ENCODE measurements around the gene LHFPL2.

The LHFPL2 gene

GRCh38 chr5:78597068-78597973 is 51.3 kb downstream of the LHFPL2 start:
- Histone ChIP-seq H4K5ac (ENCODE audit: low read length) (no peak overlapping the region), H2BK15ac (replicated peaks; ENCODE audit: low read depth) (no peak overlapping the region), H3K36me3 (ENCODE audit: control insufficient read depth, insufficient read depth, low read length) (no peaks in the 10 kb centered on the region), H2BK120ac (ENCODE audit: low read depth, low read length) (no peak overlapping the region), H3K27me3 (ENCODE audit: insufficient read depth, low read length, poor library complexity) (no peaks in the 10 kb centered on the region), H3K9ac (ENCODE audit: low read length) (no peak overlapping the region), H3K79me2 (ENCODE audit: control insufficient read depth, insufficient read depth, low read length) (peaks cover 2% of the 10 kb centered on the region), H3K79me1 (ENCODE audit: low read length) (peaks cover 6% of the 10 kb centered on the region), H2BK5ac (ENCODE audit: low read length) (no peak overlapping the region), H2AK5ac (ENCODE audit: low read length) (no peak overlapping the region), H3K4ac (ENCODE audit: low read depth, low read length) (no peak overlapping the region), H3K23ac (ENCODE audit: low read length) (no peak overlapping the region), H4K8ac (ENCODE audit: low read depth, low read length) (no peak overlapping the region), H3K56ac (ENCODE audit: low read length) (no peak overlapping the region), H3K4me3 (ENCODE audit: low read length) (no peak overlapping the region), H3K27ac (ENCODE audit: low read depth, low read length) (no peak overlapping the region), H3K4me2 (ENCODE audit: low read length) (no peak overlapping the region), H3K4me1 (ENCODE audit: control insufficient read depth, low read depth, low read length) (no peaks in the 10 kb centered on the region), H3K18ac (ENCODE audit: low read length) (no peak overlapping the region)
- no peak for DNase-seq
- WGBS (ENCODE audit: extremely low coverage, insufficient coverage, low lambda C conversion rate), result no CpG with 5 or more reads among the region's 5 CpGs

GRCh38 chr5:78595458-78595921 is 53.1 kb downstream of the LHFPL2 start:
- WGBS (ENCODE audit: extremely low coverage, insufficient coverage, low lambda C conversion rate), result no CpG with 5 or more reads among the region's 4 CpGs
- no peak for DNase-seq
- Histone ChIP-seq H3K56ac (ENCODE audit: low read length) (no peak overlapping the region), H3K79me1 (ENCODE audit: low read length) (peaks cover 8% of the 10 kb centered on the region), H3K4me3 (ENCODE audit: low read length) (no peak overlapping the region), H3K9ac (ENCODE audit: low read length) (no peak overlapping the region), H3K18ac (ENCODE audit: low read length) (peak overlapping the region; percentile 70), H3K27me3 (ENCODE audit: insufficient read depth, low read length, poor library complexity) (no peaks in the 10 kb centered on the region), H3K4me1 (ENCODE audit: control insufficient read depth, low read depth, low read length) (no peaks in the 10 kb centered on the region), H3K79me2 (ENCODE audit: control insufficient read depth, insufficient read depth, low read length) (peaks cover 2% of the 10 kb centered on the region), H3K4me2 (ENCODE audit: low read length) (no peak overlapping the region), H4K8ac (ENCODE audit: low read depth, low read length) (no peak overlapping the region), H3K36me3 (ENCODE audit: control insufficient read depth, insufficient read depth, low read length) (no peaks in the 10 kb centered on the region), H3K27ac (ENCODE audit: low read depth, low read length) (no peak overlapping the region), H2BK120ac (ENCODE audit: low read depth, low read length) (no peak overlapping the region), H2BK5ac (ENCODE audit: low read length) (no peak overlapping the region), H3K4ac (ENCODE audit: low read depth, low read length) (no peak overlapping the region), H3K23ac (ENCODE audit: low read length) (no peak overlapping the region), H2AK5ac (ENCODE audit: low read length) (no peak overlapping the region), H4K5ac (ENCODE audit: low read length) (no peak overlapping the region), H2BK15ac (replicated peaks; ENCODE audit: low read depth) (no peak overlapping the region)

GRCh38 chr5:78594610-78595457 is 53.7 kb downstream of the LHFPL2 start:
- Histone ChIP-seq H3K36me3 (ENCODE audit: control insufficient read depth, insufficient read depth, low read length) (no peaks in the 10 kb centered on the region), H2BK15ac (replicated peaks; ENCODE audit: low read depth) (no peak overlapping the region), H3K79me1 (ENCODE audit: low read length) (peaks cover 8% of the 10 kb centered on the region), H4K5ac (ENCODE audit: low read length) (no peak overlapping the region), H3K56ac (ENCODE audit: low read length) (no peak overlapping the region), H3K9ac (ENCODE audit: low read length) (no peak overlapping the region), H3K18ac (ENCODE audit: low read length) (no peak overlapping the region), H3K4me2 (ENCODE audit: low read length) (no peak overlapping the region), H3K4me3 (ENCODE audit: low read length) (no peak overlapping the region), H2AK5ac (ENCODE audit: low read length) (no peak overlapping the region), H3K23ac (ENCODE audit: low read length) (no peak overlapping the region), H2BK5ac (ENCODE audit: low read length) (no peak overlapping the region), H3K4ac (ENCODE audit: low read depth, low read length) (no peak overlapping the region), H2BK120ac (ENCODE audit: low read depth, low read length) (no peak overlapping the region), H3K4me1 (ENCODE audit: control insufficient read depth, low read depth, low read length) (no peaks in the 10 kb centered on the region), H3K79me2 (ENCODE audit: control insufficient read depth, insufficient read depth, low read length) (peaks cover 2% of the 10 kb centered on the region), H3K27ac (ENCODE audit: low read depth, low read length) (no peak overlapping the region), H4K8ac (ENCODE audit: low read depth, low read length) (no peak overlapping the region), H3K27me3 (ENCODE audit: insufficient read depth, low read length, poor library complexity) (no peaks in the 10 kb centered on the region)
- no CpG with 5 or more reads among the region's 7 CpGs for WGBS (ENCODE audit: extremely low coverage, insufficient coverage, low lambda C conversion rate)
- no peak for DNase-seq

GRCh38 chr5:78594021-78594420 is 54.6 kb downstream of the LHFPL2 start:
- Histone ChIP-seq H3K27ac (ENCODE audit: low read depth, low read length) (no peak overlapping the region), H2AK5ac (ENCODE audit: low read length) (no peak overlapping the region), H3K9ac (ENCODE audit: low read length) (no peak overlapping the region), H3K56ac (ENCODE audit: low read length) (no peak overlapping the region), H4K5ac (ENCODE audit: low read length) (no peak overlapping the region), H2BK15ac (replicated peaks; ENCODE audit: low read depth) (no peak overlapping the region), H3K36me3 (ENCODE audit: control insufficient read depth, insufficient read depth, low read length) (no peaks in the 10 kb centered on the region), H3K4ac (ENCODE audit: low read depth, low read length) (no peak overlapping the region), H3K4me3 (ENCODE audit: low read length) (no peak overlapping the region), H3K18ac (ENCODE audit: low read length) (no peak overlapping the region), H3K23ac (ENCODE audit: low read length) (no peak overlapping the region), H3K79me1 (ENCODE audit: low read length) (peaks cover 11% of the 10 kb centered on the region), H3K79me2 (ENCODE audit: control insufficient read depth, insufficient read depth, low read length) (peaks cover 2% of the 10 kb centered on the region), H2BK5ac (ENCODE audit: low read length) (no peak overlapping the region), H3K27me3 (ENCODE audit: insufficient read depth, low read length, poor library complexity) (no peaks in the 10 kb centered on the region), H3K4me2 (ENCODE audit: low read length) (no peak overlapping the region), H4K8ac (ENCODE audit: low read depth, low read length) (no peak overlapping the region), H2BK120ac (ENCODE audit: low read depth, low read length) (no peak overlapping the region), H3K4me1 (ENCODE audit: control insufficient read depth, low read depth, low read length) (no peaks in the 10 kb centered on the region)
- no peak for DNase-seq
- WGBS (ENCODE audit: extremely low coverage, insufficient coverage, low lambda C conversion rate), result no CpG with 5 or more reads among the region's 3 CpGs

GRCh38 chr5:78593465-78593864 is 55.1 kb downstream of the LHFPL2 start:
- no peaks in the 10 kb centered on the region for H3K4me1 ChIP-seq (ENCODE audit: control insufficient read depth, low read depth, low read length)
- no peak overlapping the region for H2BK5ac ChIP-seq (ENCODE audit: low read length)

More at GRCh38 chr5:78593465-78593864, 55.1 kb downstream of the LHFPL2 start:
- no peak for DNase-seq
- Histone ChIP-seq H3K18ac (ENCODE audit: low read length) (no peak overlapping the region), H3K27me3 (ENCODE audit: insufficient read depth, low read length, poor library complexity) (no peaks in the 10 kb centered on the region), H4K8ac (ENCODE audit: low read depth, low read length) (no peak overlapping the region), H2BK15ac (replicated peaks; ENCODE audit: low read depth) (no peak overlapping the region), H2BK120ac (ENCODE audit: low read depth, low read length) (no peak overlapping the region), H3K4ac (ENCODE audit: low read depth, low read length) (no peak overlapping the region), H3K4me2 (ENCODE audit: low read length) (no peak overlapping the region), H3K9ac (ENCODE audit: low read length) (no peak overlapping the region), H3K4me3 (ENCODE audit: low read length) (no peak overlapping the region), H4K5ac (ENCODE audit: low read length) (no peak overlapping the region), H3K23ac (ENCODE audit: low read length) (no peak overlapping the region), H2AK5ac (ENCODE audit: low read length) (no peak overlapping the region), H3K79me2 (ENCODE audit: control insufficient read depth, insufficient read depth, low read length) (peaks cover 2% of the 10 kb centered on the region), H3K27ac (ENCODE audit: low read depth, low read length) (no peak overlapping the region), H3K79me1 (ENCODE audit: low read length) (peaks cover 10% of the 10 kb centered on the region), H3K36me3 (ENCODE audit: control insufficient read depth, insufficient read depth, low read length) (no peaks in the 10 kb centered on the region), H3K56ac (ENCODE audit: low read length) (no peak overlapping the region)
- no CpG with 5 or more reads among the region's 2 CpGs for WGBS (ENCODE audit: extremely low coverage, insufficient coverage, low lambda C conversion rate)
